ENCODE measurements around the gene CERKL.

- TF ChIP-seq CTCF (IDR thresholded peaks at IDR 0.05) (no peak), POLR2A (IDR thresholded peaks at IDR 0.05) (no peak)
These were observed 116.5 kb downstream of the CERKL start for GRCh38 chr2:181540421-181540820.
